GM18907 (cell line): Measurements from ENCODE around the gene COL23A1.

Experiments used
- ATAC-seq: cut with Tn5 transposase; IDR thresholded peaks from one replicate; pipeline ENCODE4 v1.9.1; 2021; ENCODE audit warnings: mild to moderate bottlenecking, moderate library complexity; ENCODE audit not compliant: unreplicated experiment

COL23A1 gene

GRCh38 chr5:178404987-178405386 lies 185.2 kb downstream of the COL23A1 start:
- no peak for ATAC-seq

GRCh38 chr5:178403956-178404600 lies 186.1 kb downstream of the COL23A1 start:
- ATAC-seq = no peak

- no peak for ATAC-seq
Measured at GRCh38 chr5:178403351-178403750, 186.8 kb downstream of the COL23A1 start.

- no peak for ATAC-seq
Measured at GRCh38 chr5:178399701-178400095, 190.5 kb downstream of the COL23A1 start.

- no peak for ATAC-seq
Measured at GRCh38 chr5:178398901-178399700, 191.1 kb downstream of the COL23A1 start.

- no peak for ATAC-seq
Measured at GRCh38 chr5:178396796-178397720, 193.1 kb downstream of the COL23A1 start.

- no peak for ATAC-seq
Measured at GRCh38 chr5:178394074-178394473, 196.1 kb downstream of the COL23A1 start.

- no peak for ATAC-seq
Measured at GRCh38 chr5:178392931-178393394, 197.2 kb downstream of the COL23A1 start.

- no peak for ATAC-seq
Measured at GRCh38 chr5:178392386-178392785, 197.8 kb downstream of the COL23A1 start.

GRCh38 chr5:178391480-178391879 lies 198.7 kb downstream of the COL23A1 start:
- no peak for ATAC-seq

- no peak for ATAC-seq
Measured at GRCh38 chr5:178389796-178390195, 200.4 kb downstream of the COL23A1 start.

GRCh38 chr5:178389026-178389729 lies 201.0 kb downstream of the COL23A1 start:
- ATAC-seq = no peak

- ATAC-seq = no peak
Measured at GRCh38 chr5:178388386-178389025, 201.7 kb downstream of the COL23A1 start.

GRCh38 chr5:178387856-178388190 lies 202.4 kb downstream of the COL23A1 start:
- no peak for ATAC-seq

- ATAC-seq = no peak
Measured at GRCh38 chr5:178387061-178387855, 202.9 kb downstream of the COL23A1 start.

GRCh38 chr5:178386336-178386931 lies 203.8 kb downstream of the COL23A1 start:
- no peak for ATAC-seq

GRCh38 chr5:178385496-178385890 lies 204.7 kb downstream of the COL23A1 start:
- no peak for ATAC-seq

- ATAC-seq = no peak
Measured at GRCh38 chr5:178384816-178385495, 205.2 kb downstream of the COL23A1 start.
